Smooth muscle cell of the brain vasculature (primary cell): Measurements from ENCODE around the gene ITGA3.
"Not testable (repeated sequence)": the region's sequence is repeated elsewhere in the genome, so short reads cannot be mapped to it uniquely, and the experiment has no call there.

Experiments
- DNase-seq: peaks from one replicate; pipeline ENCODE4 v3.0.0-alpha.2; 2012; ENCODE audit warnings: low read depth, low spot score

Gene ITGA3

GRCh38 chr17:50052241-50052796, 3.6 kb upstream of the ITGA3 start:
- DNase-seq, result no peak

- no peak for DNase-seq
Observed at GRCh38 chr17:50052822-50053653, 2.9 kb upstream of the ITGA3 start.

DNA sequence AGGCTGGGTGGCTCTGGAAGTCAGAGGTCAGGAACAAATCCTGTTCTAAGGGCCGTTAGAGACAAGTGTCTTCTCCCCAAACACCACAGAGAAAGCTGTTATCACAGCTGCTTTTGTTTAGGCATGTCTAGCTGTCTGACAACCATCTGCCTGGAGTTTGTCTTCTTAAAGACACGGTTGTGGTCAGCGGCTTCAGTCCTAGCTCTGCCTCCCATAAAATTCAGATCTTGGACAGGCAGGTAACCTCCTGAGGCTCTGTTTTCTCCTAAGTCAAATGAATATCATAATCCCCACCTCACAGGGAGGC, 2.3 kb upstream of the ITGA3 start:
- no peak for DNase-seq

- DNase-seq, result no peak
Observed at GRCh38 chr17:50055055-50055425, 870 bp upstream of the ITGA3 start.

GRCh38 chr17:50056217-50056960, 479 bp downstream of the ITGA3 start:
- no peak for DNase-seq

GRCh38 chr17:50056961-50057330, 1.0 kb downstream of the ITGA3 start:
- DNase-seq, result no peak

DNA sequence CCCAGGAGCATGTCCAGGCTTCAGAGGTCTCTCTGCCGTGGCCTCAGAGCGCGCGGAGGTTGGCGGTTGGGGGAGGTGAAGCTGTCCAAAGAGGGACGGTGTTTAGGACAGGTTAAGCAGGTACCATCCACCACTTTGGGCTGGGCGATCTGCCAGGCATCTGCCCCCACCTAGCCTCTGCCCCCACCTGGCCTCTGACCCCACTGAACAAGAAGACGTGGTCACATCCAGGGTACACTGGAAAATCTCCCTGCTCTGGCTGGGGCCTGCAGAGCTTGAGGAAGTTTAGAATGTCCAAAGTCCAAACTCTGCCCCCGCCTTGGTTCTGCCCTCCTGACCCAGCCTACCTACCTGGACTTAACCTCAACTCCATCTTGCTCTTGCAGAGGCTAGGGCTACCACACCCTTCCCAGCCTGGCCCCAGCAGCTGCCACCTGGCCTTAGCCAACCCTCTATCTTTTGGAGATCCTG, 1.6 kb downstream of the ITGA3 start:
- no peak for DNase-seq

DNA sequence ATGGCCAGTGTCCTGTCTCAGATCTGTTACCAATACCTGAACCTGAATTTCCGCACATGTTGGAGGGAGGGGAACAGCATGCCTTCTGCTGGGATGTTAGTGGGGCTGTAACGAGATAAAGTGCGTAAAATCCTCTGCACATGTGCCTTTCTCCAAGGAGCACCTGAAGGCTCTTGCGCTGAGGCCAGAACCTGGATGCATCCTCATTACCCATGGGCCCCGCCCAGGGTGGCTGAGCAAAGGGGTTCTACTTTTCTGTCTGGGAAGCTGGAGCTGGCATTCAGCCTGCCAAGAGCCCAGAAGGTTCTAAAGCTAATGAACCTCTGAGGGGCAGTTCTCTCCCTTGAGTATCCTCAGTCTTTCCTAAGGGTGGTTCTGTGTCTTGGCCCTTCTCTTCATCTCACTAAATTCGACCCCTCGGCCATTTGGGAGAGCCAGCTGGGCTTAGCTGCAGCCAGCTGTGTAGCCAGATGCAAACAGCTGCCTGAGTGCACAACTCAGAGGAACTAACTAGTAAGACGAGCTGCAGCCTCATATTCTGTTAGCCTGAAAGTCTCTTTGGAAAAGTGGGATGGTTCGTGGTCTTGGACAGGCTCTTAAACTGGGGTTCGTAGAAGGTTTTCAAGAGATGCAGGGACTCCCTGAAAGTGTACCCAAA, 2.5 kb downstream of the ITGA3 start:
- no peak for DNase-seq

DNA sequence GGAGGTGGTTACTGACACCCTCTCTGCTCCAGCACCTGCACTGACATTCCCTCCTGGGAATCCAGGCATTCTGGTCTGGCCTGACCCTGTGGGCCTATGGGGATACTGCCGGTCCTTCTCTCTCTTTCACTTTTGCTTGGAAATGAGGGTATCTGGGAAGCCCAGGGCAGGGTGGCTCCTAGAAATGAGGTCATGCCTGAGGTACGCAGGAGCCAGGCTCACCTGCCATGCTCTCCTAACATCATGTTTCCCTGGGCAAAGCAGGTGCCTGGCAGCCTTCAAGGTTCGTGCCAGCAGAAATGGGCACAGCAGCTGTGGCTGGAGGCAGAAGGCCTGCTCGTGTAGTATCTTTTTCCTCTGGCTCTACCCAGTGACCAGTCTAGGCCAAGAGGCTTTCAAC, 3.3 kb downstream of the ITGA3 start:
- no peak for DNase-seq

GRCh38 chr17:50059759-50060273, 3.9 kb downstream of the ITGA3 start:
- no peak for DNase-seq

DNA sequence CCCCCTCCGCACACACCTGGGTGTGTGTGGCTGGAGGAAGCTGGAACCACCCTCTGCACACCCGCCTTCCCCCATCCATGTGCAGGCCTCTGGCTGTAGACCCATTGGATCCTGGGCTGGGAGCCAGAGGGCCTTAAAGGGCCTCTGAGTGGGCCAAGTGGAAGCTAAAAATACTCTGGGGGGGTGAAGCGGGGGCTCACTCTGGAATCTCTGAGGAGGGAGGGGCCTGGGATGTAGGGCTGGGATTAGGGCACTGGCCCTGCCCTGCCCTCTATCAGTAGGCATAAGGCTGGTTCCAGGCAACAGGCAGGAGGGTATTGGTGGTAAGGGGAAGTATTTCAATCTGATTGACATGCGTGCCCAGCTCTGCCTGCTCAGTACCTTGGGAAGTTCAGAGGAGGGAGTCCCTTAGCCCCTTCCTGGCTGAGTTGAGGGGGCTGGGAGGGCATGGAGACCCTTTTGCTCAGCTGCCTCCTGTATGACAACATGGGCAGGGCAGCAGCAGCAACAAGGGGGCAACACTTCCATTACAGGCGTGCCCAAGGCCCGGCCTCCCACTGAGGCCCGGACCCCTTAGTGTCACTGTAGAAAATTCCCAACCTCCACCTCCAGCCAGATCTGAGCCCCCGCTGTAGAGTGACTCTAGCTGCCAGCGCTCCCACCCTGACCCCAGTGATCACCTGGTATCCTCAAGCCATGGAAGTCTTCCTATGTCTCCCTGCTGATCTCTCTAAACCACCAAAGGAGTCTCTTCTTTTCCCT, 5.2 kb downstream of the ITGA3 start:
- no peak for DNase-seq

- not testable (repeated sequence) for DNase-seq
Observed at GRCh38 chr17:50061713-50062045, 5.8 kb downstream of the ITGA3 start.

DNA sequence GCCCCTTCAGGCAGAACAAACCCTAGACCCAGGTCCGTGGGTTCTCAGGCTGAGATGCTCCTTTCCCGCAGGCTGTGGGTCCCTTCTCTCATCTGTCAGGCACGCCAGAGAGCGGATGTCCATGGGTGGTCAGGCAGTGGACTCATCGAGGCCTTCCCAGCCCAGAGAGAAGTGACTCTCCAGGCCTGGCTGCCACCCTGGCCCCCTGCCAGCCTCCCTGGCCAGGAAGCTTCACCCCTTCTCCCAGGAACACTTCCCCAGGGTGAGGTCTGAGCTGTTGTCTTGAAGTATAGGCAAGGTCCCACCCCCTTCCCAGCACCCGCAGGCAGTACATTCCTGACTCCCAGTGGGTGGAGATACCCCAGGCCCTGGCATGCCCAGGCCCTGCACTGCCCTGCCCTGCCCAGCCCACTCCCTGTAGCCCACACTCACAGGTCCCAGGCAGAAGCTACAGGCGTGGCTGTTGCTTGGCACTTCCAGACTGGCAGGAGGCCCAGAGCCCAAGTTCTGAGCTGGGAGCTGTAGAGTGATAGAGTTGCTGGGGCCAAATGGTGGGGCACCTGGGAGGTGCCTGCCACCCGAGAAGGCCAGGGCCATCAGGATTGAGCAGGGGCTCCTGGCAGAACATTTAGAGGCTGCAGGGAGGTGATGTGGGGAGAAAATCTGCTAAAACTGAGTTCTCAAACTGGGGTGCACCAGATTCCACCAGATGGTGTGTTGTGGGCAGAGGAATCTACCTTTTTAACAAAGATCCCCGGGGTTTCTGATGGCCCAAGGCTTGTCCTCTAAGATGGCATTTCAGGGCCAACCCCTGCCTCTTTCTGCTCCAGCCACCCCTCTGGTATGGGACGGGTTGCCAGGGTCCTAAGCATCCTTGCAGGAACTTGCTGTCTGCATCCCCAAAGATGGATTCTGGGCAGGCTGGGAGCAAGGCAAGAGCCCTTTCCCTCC, 6.7 kb downstream of the ITGA3 start:
- DNase-seq, result no peak

GRCh38 chr17:50063561-50064252, 7.8 kb downstream of the ITGA3 start:
- DNase-seq, result no peak

- peak; percentile 60 for DNase-seq
Observed at GRCh38 chr17:50064253-50065001, 8.5 kb downstream of the ITGA3 start.

GRCh38 chr17:50065056-50065455, 9.1 kb downstream of the ITGA3 start:
- no peak for DNase-seq

DNA sequence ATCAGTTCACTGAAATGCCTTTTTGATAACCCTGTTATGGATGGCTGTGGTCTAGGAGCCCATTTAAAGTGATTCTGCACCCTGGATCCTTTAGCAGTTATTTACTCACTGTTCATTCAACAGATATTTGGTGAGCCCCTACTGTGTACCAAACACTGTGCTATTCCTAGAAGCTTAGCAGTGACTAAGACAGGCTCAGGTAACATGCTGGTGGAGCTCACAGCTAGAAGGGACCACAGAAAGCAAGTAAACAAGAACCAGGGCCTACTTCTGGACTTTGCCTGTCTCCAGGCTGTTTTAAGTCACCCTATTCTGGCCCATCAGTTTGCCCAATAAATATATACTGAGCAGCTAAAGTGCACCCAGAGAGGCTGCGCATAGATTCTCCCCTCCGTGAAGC, 11.1 kb downstream of the ITGA3 start:
- no peak for DNase-seq

GRCh38 chr17:50067996-50068395, 12.1 kb downstream of the ITGA3 start:
- DNase-seq, result no peak
